Measurements from ENCODE around the gene VPS33A. TPM values are rescaled to one million over a fixed set of nuclear protein-coding genes. Genes with fewer than 3 reads are reported as not detected.

VPS33A gene
- total RNA-seq (ENCODE audit: low replicate concordance), result 18.3 and 20.9 TPM in 2 replicates

GRCh38 chr12:122266230-122266901 is at the start of gene VPS33A:
VPS33A (minus strand) TSS chr12:122266494; CDS start chr12:122266408, 86 bp downstream.
- peak; percentile 99 for DNase-seq (ENCODE audit: low read depth)
- H3K4me3 ChIP-seq (ENCODE audit: low read depth, low read length), result peak within 1 kb of the TSS; percentile 97
- TF ChIP-seq, protein P1, sequence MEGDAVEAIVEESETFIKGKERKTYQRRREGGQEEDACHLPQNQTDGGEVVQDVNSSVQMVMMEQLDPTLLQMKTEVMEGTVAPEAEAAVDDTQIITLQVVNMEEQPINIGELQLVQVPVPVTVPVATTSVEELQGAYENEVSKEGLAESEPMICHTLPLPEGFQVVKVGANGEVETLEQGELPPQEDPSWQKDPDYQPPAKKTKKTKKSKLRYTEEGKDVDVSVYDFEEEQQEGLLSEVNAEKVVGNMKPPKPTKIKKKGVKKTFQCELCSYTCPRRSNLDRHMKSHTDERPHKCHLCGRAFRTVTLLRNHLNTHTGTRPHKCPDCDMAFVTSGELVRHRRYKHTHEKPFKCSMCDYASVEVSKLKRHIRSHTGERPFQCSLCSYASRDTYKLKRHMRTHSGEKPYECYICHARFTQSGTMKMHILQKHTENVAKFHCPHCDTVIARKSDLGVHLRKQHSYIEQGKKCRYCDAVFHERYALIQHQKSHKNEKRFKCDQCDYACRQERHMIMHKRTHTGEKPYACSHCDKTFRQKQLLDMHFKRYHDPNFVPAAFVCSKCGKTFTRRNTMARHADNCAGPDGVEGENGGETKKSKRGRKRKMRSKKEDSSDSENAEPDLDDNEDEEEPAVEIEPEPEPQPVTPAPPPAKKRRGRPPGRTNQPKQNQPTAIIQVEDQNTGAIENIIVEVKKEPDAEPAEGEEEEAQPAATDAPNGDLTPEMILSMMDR (IDR thresholded peaks at IDR 0.05; ENCODE audit: insufficient read depth, low read length), result no peak

GRCh38 chr12:122312926-122313325 is 46.6 kb upstream of the VPS33A start:
- H3K4me3 ChIP-seq (ENCODE audit: low read depth, low read length), result no peak overlapping the region
- TF ChIP-seq, protein P1 (IDR thresholded peaks at IDR 0.05; ENCODE audit: insufficient read depth, low read length), result no peak
- no peak for DNase-seq (ENCODE audit: low read depth)

- no peak for DNase-seq (ENCODE audit: low read depth)
These were observed 45.4 kb upstream of the VPS33A start for GRCh38 chr12:122311696-122312095.

GRCh38 chr12:122310626-122311333 is 44.5 kb upstream of the VPS33A start:
- H3K4me3 ChIP-seq (ENCODE audit: low read depth, low read length), result no peak overlapping the region
- TF ChIP-seq, protein P1 (IDR thresholded peaks at IDR 0.05; ENCODE audit: insufficient read depth, low read length), result no peak
- DNase-seq (ENCODE audit: low read depth), result no peak

More at GRCh38 chr12:122311696-122312095, 45.4 kb upstream of the VPS33A start:
- TF ChIP-seq, protein P1 (IDR thresholded peaks at IDR 0.05; ENCODE audit: insufficient read depth, low read length), result no peak
- H3K4me3 ChIP-seq (ENCODE audit: low read depth, low read length), result no peak overlapping the region

- TF ChIP-seq, protein P1 (IDR thresholded peaks at IDR 0.05; ENCODE audit: insufficient read depth, low read length), result no peak
- no peak overlapping the region for H3K4me3 ChIP-seq (ENCODE audit: low read depth, low read length)
- DNase-seq (ENCODE audit: low read depth), result no peak
These were observed 43.3 kb upstream of the VPS33A start for GRCh38 chr12:122309564-122310121.

GRCh38 chr12:122308811-122309210 is 42.5 kb upstream of the VPS33A start:
- peak; percentile 15 for DNase-seq (ENCODE audit: low read depth)
- TF ChIP-seq, protein P1 (IDR thresholded peaks at IDR 0.05; ENCODE audit: insufficient read depth, low read length), result no peak
- H3K4me3 ChIP-seq (ENCODE audit: low read depth, low read length), result no peak overlapping the region
